Keratinocyte (primary cell): Measurements from ENCODE around the gene PRORP.

Experiments
- CTCF ChIP-seq, 3 experiments: IDR thresholded peaks in 1 of 3; conservative IDR thresholded peaks in 1 of 3; optimal IDR thresholded peaks in 1 of 3; 2 replicates in 2 of 3; 3 replicates in 1 of 3; pipeline versions ENCODE3 to v1.5.1; 2011; ENCODE audit warnings: low read length in 3 of 3, mild to moderate bottlenecking in 3 of 3, moderate library complexity in 2 of 3, control low read depth in 1 of 3, inconsistent platforms in 1 of 3; ENCODE audit not compliant: insufficient read depth in 2 of 3; ENCODE audit errors: extremely low read depth in 1 of 3
- EZH2 ChIP-seq: IDR thresholded peaks from one replicate; pipeline ENCODE4 v1.6.1; 2012; ENCODE audit warnings: inconsistent platforms, mild to moderate bottlenecking, low read length, moderate library complexity

DNA sequence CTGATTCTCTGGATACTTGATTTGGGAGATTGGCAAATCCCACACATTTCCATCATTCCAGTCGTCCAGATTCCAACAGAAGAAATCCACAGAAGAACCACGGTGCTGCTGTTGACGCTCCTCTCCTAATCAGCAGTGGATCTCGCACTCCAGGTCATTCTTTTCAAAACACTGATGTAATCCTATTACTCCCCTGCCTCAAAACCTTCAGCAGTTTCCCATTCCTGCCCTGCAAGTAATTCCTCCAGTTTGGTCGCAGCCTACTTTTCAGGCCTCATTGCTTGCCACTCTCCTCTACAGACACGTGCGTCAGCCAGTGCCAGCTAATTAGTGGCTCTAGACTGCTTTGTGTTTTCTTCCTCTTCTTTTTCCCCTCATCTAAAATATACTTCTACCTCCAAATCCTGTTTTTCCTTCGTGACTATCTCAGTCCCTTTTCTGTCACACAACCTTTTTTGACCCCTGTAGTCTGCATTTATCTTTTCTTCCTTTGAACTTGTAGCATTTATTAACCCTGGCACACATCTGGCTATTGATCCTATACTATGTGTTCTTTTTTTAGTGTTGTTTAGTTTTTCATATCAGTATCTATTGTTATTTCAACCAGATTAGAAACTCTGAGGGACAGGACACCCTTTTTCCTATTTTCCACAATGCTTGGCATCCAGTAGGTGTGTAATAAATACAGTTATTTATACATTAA, 36.8 kb downstream of the PRORP start:
- TF ChIP-seq CTCF (optimal IDR thresholded peaks at IDR 0.05 in 1 of 3, IDR thresholded peaks at IDR 0.05 in 1 of 3, conservative IDR thresholded peaks at IDR 0.05 in 1 of 3; ENCODE audit: extremely low read depth in 1 of 3, insufficient read depth in 2 of 3, low read length in 3 of 3) (no peak), EZH2 (no peak)
